LNCAP (cell line): ENCODE results near the gene CAPN3.

ENCODE experiments used
- CTCF ChIP-seq: fragments of 450-650 bp; IDR thresholded peaks from 2 replicates; pipeline ENCODE4 v1.5.1; 2017; ENCODE audit warnings: mild to moderate bottlenecking

Gene CAPN3

GRCh38 chr15:42331235-42331634 lies 28.1 kb upstream of the CAPN3 start:
- TF ChIP-seq CTCF = no peak

- no peak for TF ChIP-seq CTCF
These were observed 27.0 kb upstream of the CAPN3 start for GRCh38 chr15:42332331-42332730.

GRCh38 chr15:42335074-42335473 lies 24.2 kb upstream of the CAPN3 start:
- TF ChIP-seq CTCF = no peak

- no peak for TF ChIP-seq CTCF
These were observed 20.8 kb upstream of the CAPN3 start for GRCh38 chr15:42338500-42338899.

- TF ChIP-seq CTCF = no peak
These were observed 15.6 kb upstream of the CAPN3 start for GRCh38 chr15:42343596-42344232.

GRCh38 chr15:42344763-42345162 lies 14.5 kb upstream of the CAPN3 start:
- no peak for TF ChIP-seq CTCF

GRCh38 chr15:42345504-42345903 lies 13.8 kb upstream of the CAPN3 start:
- TF ChIP-seq CTCF = no peak

- no peak for TF ChIP-seq CTCF
These were observed 11.2 kb upstream of the CAPN3 start for GRCh38 chr15:42348083-42348482.
